Pancreas (tissue), 10 donors: ENCODE measurements around the gene SREBF1. TPM values are rescaled to one million over a fixed set of nuclear protein-coding genes. Genes with fewer than 3 reads are reported as not detected.

Source experiments
- ATAC-seq, 4 donors: fragments of 200-7000 bp; cut with Tn5 transposase; one replicate each; pipeline versions ENCODE4 v1.8.0 to v1.9.1; 2020; ENCODE audit warnings: mild to moderate bottlenecking in 4 of 4, moderate library complexity in 4 of 4
- DNase-seq, 6 donors: peaks; one replicate each; pipeline ENCODE4 v3.0.0-alpha.2; 2020
- FAIRE-seq: peaks from 2 replicates; lab custom pipeline; 2012; peaks lifted over from hg19 to GRCh38; lab: Jason Lieb, UNC
- H3K27ac ChIP-seq, 4 donors: fragments of 200-600 bp; sonication (generic); 1 replicate in 3 of 4; 2 replicates in 1 of 4; pipeline versions ENCODE4 v1.5.0 to v1.8.0; 2020
- H3K27me3 ChIP-seq, 4 donors: fragments of 200-600 bp; one replicate each; pipeline ENCODE4 v1.8.0; 2021
- H3K36me3 ChIP-seq, 3 donors: fragments of 200-600 bp; sonication (generic) in 1 of 3; one replicate each; pipeline versions ENCODE4 v1.5.0 to v1.8.0; 2020 to 2021
- H3K4me1 ChIP-seq, 3 donors: fragments of 200-600 bp; one replicate each; pipeline ENCODE4 v1.8.0; 2021
- H3K4me3 ChIP-seq, 4 donors: fragments of 200-600 bp; sonication (generic) in 2 of 4; one replicate each; pipeline versions ENCODE4 v1.5.0 to v1.8.0; 2020 to 2021
- H3K9me3 ChIP-seq, 4 donors: fragments of 200-600 bp; one replicate each; pipeline ENCODE4 v1.8.0; 2021
- WGBS, 2 donors: extraction: QIAGEN DNeasy Blood & Tissue Kit; methylation state at CpG; one replicate each; pipeline ENCODE4 v1.1.7; 2013; 5-methylcytosine and 5-hydroxymethylcytosine counted together
- intact Hi-C, 3 donors: fragments of 100-400 bp; cut with DNase I; formaldehyde crosslinking; loops; one replicate each; pipeline versions ENCODE4 v1.11.1 to v1.14.2; 2022
- polyA plus RNA-seq, 2 donors: library from polyadenylated mRNA; stranded (reverse); fragments of 200-250 nt; gene quantifications; one replicate each; pipeline ENCODE4 v1.2.3, GENCODE V29; 2013
- total RNA-seq, 6 donors: library from RNA; stranded (reverse); fragmentation: NEBNext Ultra II Directional in 4 of 6; extraction: Animal tissue kit (Norgen Biotek cat#: 25700) in 4 of 6; gene quantifications; one replicate each; pipeline versions ENCODE4 v1.2.1 to v1.2.4, GENCODE V29; 2021 to 2023
- TF ChIP-seq, protein P1 (sequence below), 4 donors: fragments of 200-600 bp; sonication (generic) in 3 of 4; IDR thresholded peaks; one replicate each; pipeline versions ENCODE4 v1.5.0 to v1.8.0; 2021; ENCODE audit warnings: antibody characterized with exemption in 4 of 4
- donor health status: healthy with polysubstance abuse.
- donor health status: DM: no; HTN: no; CAD: no; lungs with moderate emphysema.
- donor health status: DM: no; HTN: no; CAD: no.
- donor health status: control.
- donor health status: control.
- donor health status: Bipolar disorder and iron deficiency.
- donor health status: DM: yes; HTN: yes; CAD: no.
- donor health status: DM: no; HTN: no; CAD: no.
- donor health status: DM: no; HTN: no; CAD: no.
- donor health status: DM: yes; HTN: yes; CAD: no.

Gene SREBF1
- total and polyA plus RNA-seq, 8 donors: 12.0 to 77.5 (median 32.3) TPM

GRCh38 chr17:17824783-17825614 lies 11.8 kb downstream of the SREBF1 start:
- Histone ChIP-seq H3K9me3 (no peaks in the 10 kb centered on the region), H3K27me3 (no peaks in the 10 kb centered on the region), H3K36me3 (no peaks in the 10 kb centered on the region), H3K27ac (peak overlapping the region; percentile 43 to 89 (median 82)), H3K4me1 (peaks cover 24 to 39% (median 32%) of the 10 kb centered on the region in 3 donors), H3K4me3 (no peak overlapping the region)
- TF ChIP-seq, protein P1, sequence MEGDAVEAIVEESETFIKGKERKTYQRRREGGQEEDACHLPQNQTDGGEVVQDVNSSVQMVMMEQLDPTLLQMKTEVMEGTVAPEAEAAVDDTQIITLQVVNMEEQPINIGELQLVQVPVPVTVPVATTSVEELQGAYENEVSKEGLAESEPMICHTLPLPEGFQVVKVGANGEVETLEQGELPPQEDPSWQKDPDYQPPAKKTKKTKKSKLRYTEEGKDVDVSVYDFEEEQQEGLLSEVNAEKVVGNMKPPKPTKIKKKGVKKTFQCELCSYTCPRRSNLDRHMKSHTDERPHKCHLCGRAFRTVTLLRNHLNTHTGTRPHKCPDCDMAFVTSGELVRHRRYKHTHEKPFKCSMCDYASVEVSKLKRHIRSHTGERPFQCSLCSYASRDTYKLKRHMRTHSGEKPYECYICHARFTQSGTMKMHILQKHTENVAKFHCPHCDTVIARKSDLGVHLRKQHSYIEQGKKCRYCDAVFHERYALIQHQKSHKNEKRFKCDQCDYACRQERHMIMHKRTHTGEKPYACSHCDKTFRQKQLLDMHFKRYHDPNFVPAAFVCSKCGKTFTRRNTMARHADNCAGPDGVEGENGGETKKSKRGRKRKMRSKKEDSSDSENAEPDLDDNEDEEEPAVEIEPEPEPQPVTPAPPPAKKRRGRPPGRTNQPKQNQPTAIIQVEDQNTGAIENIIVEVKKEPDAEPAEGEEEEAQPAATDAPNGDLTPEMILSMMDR (IDR thresholded peaks at IDR 0.05): no peak
- intact Hi-C loops: no loop called here
- WGBS, 2 donors: 18 to 23% methylated on average over 14 of the region's 14 CpGs
- ATAC-seq (peak in 3 of 4 donors; percentile 6 to 40 (median 14)), FAIRE-seq (no peak), DNase-seq (peak in 3 of 6 donors; percentile 55 to 78 (median 57))

- intact Hi-C loops: no loop called here
- Histone ChIP-seq H3K9me3 (no peaks in the 10 kb centered on the region), H3K4me1 (peaks cover 24 to 47% (median 32%) of the 10 kb centered on the region in 3 donors), H3K36me3 (no peaks in the 10 kb centered on the region), H3K4me3 (peak overlapping the region in 2 of 4 donors; percentile 32 to 56), H3K27me3 (no peaks in the 10 kb centered on the region), H3K27ac (peak overlapping the region; percentile 43 to 89 (median 82))
- TF ChIP-seq, protein P1 (IDR thresholded peaks at IDR 0.05): no peak
- WGBS, 2 donors: 11 to 16% methylated on average over 11 of the region's 11 CpGs
- FAIRE-seq (no peak), DNase-seq (peak in 1 of 6 donors; percentile 66), ATAC-seq (peak in 3 of 4 donors; percentile 17 to 31 (median 23))
These were observed 12.5 kb downstream of the SREBF1 start for GRCh38 chr17:17824119-17824782.

DNA sequence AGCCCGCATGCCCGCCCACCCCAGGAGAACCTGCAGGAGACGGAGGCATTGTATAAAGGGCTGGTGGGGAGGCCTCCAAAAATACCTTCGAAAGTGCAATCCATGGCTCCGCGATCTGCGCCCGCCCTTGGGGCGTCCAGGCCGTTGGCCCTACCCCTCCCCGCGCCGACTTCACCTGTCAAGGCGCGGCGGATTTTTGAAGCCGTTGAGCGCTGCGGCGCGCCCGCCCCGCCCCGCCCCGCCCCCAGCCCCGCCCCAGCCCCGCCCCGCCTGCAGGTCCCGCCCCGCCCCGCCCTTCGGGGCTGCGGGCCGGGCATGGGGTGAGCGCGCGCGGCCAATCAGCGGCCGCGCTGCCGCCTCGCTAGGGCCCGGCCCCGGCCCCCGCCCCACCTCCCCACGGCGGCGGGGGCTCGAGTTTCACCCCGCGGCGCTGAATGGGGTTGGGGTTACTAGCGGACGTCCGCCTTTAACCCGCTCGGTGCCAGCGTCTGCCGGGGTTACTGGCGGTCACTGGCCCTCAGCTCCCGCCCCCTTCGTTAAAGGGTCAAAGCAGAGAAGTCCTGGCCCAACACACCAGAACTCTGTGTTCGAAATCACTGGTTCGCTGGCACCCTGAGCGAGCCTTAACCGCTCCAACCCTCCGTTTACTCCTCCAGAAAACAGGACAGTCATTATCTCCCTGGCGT lies 13.2 kb downstream of the SREBF1 start:
- H3K36me3 ChIP-seq: peaks cover 0 to 5% (median 0%) of the 10 kb centered on the region in 3 donors
- peak; percentile 84 to 88 (median 87) for ATAC-seq
- peaks cover 24 to 48% (median 32%) of the 10 kb centered on the region in 3 donors for H3K4me1 ChIP-seq
- H3K9me3 ChIP-seq: no peaks in the 10 kb centered on the region
- peak overlapping the region; percentile 43 to 89 (median 82) for H3K27ac ChIP-seq
- FAIRE-seq: no peak
- TF ChIP-seq, protein P1 (IDR thresholded peaks at IDR 0.05): no peak
- 0% methylated on average over 26 to 69 of the region's 69 CpGs for WGBS, 2 donors
- peak overlapping the region; percentile 3 to 56 (median 22) for H3K4me3 ChIP-seq
- DNase-seq: peak; percentile 84 to 93 (median 88)
- intact Hi-C loops: no loop called here
- H3K27me3 ChIP-seq: no peaks in the 10 kb centered on the region

GRCh38 chr17:17822616-17823015 lies 14.2 kb downstream of the SREBF1 start:
- Histone ChIP-seq H3K27me3 (no peaks in the 10 kb centered on the region), H3K9me3 (no peaks in the 10 kb centered on the region), H3K36me3 (peaks cover 0 to 5% (median 0%) of the 10 kb centered on the region in 3 donors), H3K4me3 (peak overlapping the region in 3 of 4 donors; percentile 13 to 56 (median 24)), H3K27ac (peak overlapping the region in 1 of 4 donors; percentile 11), H3K4me1 (peaks cover 24 to 48% (median 32%) of the 10 kb centered on the region in 3 donors)
- no peak for FAIRE-seq
- no peak for DNase-seq
- 17 to 32% methylated on average over 3 of the region's 3 CpGs for WGBS, 2 donors
- intact Hi-C loops: no loop called here
- TF ChIP-seq, protein P1 (IDR thresholded peaks at IDR 0.05): no peak
- no peak for ATAC-seq
